Brain pericyte (primary cell): Measurements from ENCODE around the gene STAMBPL1.
"Not testable (repeated sequence)": the region's sequence is repeated elsewhere in the genome, so short reads cannot be mapped to it uniquely, and the experiment has no call there.

Experiments used
- DNase-seq: peaks from one replicate; pipeline ENCODE4 v3.0.0-alpha.2; 2012; ENCODE audit warnings: low read depth, low spot score

The STAMBPL1 gene

GRCh38 chr10:88857831-88858230 lies 22.2 kb upstream of the STAMBPL1 start:
- no peak for DNase-seq

GRCh38 chr10:88858491-88858890 lies 21.6 kb upstream of the STAMBPL1 start:
- DNase-seq, result no peak

- DNase-seq, result no peak
Observed at GRCh38 chr10:88861036-88861435, 19.0 kb upstream of the STAMBPL1 start.

- no peak for DNase-seq
Observed at GRCh38 chr10:88865281-88865876, 14.7 kb upstream of the STAMBPL1 start.

- no peak for DNase-seq
Observed at GRCh38 chr10:88866454-88866853, 13.6 kb upstream of the STAMBPL1 start.

GRCh38 chr10:88870089-88870488 lies 10.0 kb upstream of the STAMBPL1 start:
- no peak for DNase-seq

GRCh38 chr10:88873757-88874156 lies 6.3 kb upstream of the STAMBPL1 start:
- no peak for DNase-seq

- no peak for DNase-seq
Observed at GRCh38 chr10:88874281-88874680, 5.8 kb upstream of the STAMBPL1 start.

GRCh38 chr10:88875081-88875480 lies 5.0 kb upstream of the STAMBPL1 start:
- no peak for DNase-seq

GRCh38 chr10:88877298-88877697 lies 2.7 kb upstream of the STAMBPL1 start:
- DNase-seq, result no peak

- DNase-seq, result peak; percentile 50
Observed at GRCh38 chr10:88880282-88881076, 434 bp downstream of the STAMBPL1 start.

GRCh38 chr10:88881320-88881719 lies 1.3 kb downstream of the STAMBPL1 start:
- no peak for DNase-seq

GRCh38 chr10:88881922-88882645 lies 2.0 kb downstream of the STAMBPL1 start:
- DNase-seq, result no peak

- DNase-seq, result not testable (repeated sequence)
Observed at GRCh38 chr10:88882646-88883447, 2.8 kb downstream of the STAMBPL1 start.

- no peak for DNase-seq
Observed at GRCh38 chr10:88883448-88883809, 3.4 kb downstream of the STAMBPL1 start.

- DNase-seq, result no peak
Observed at GRCh38 chr10:88886557-88886956, 6.5 kb downstream of the STAMBPL1 start.

- no peak for DNase-seq
Observed at GRCh38 chr10:88888810-88889445, 8.9 kb downstream of the STAMBPL1 start.

GRCh38 chr10:88889559-88890337 lies 9.7 kb downstream of the STAMBPL1 start:
- DNase-seq, result no peak

- no peak for DNase-seq
Observed at GRCh38 chr10:88890681-88891381, 10.8 kb downstream of the STAMBPL1 start.
